ENCODE results near the gene ANKRD18B.
"Not testable (repeated sequence)": the region's sequence is repeated elsewhere in the genome, so short reads cannot be mapped to it uniquely, and the experiment has no call there.

The ANKRD18B gene

GRCh38 chr9:33523397-33524305 lies at the start of gene ANKRD18B:
Gene ANKRD18B (plus strand): TSS chr9:33524251. CDS start chr9:33524490, 239 bp downstream.
- peak in 1 of 2 donors; percentile 32 for DNase-seq (ENCODE audit: low read depth in 2 of 2)

GRCh38 chr9:33475357-33475756 lies 48.7 kb upstream of the ANKRD18B start:
- DNase-seq (ENCODE audit: low read depth in 2 of 2), result no peak

- no peak for DNase-seq (ENCODE audit: low read depth in 2 of 2)
These were observed 47.5 kb upstream of the ANKRD18B start for GRCh38 chr9:33476503-33476902.

- no peak for DNase-seq (ENCODE audit: low read depth in 2 of 2)
These were observed 43.9 kb upstream of the ANKRD18B start for GRCh38 chr9:33480106-33480505.

- DNase-seq (ENCODE audit: low read depth in 2 of 2), result no peak
These were observed 43.1 kb upstream of the ANKRD18B start for GRCh38 chr9:33480976-33481375.

- DNase-seq (ENCODE audit: low read depth in 2 of 2), result not testable (repeated sequence)
These were observed 38.7 kb upstream of the ANKRD18B start for GRCh38 chr9:33485312-33485711.

- no peak for DNase-seq (ENCODE audit: low read depth in 2 of 2)
These were observed 35.0 kb upstream of the ANKRD18B start for GRCh38 chr9:33489066-33489465.

- DNase-seq (ENCODE audit: low read depth in 2 of 2), result not testable (repeated sequence)
These were observed 30.2 kb upstream of the ANKRD18B start for GRCh38 chr9:33493819-33494218.

GRCh38 chr9:33498387-33498786 lies 25.7 kb upstream of the ANKRD18B start:
- no peak for DNase-seq (ENCODE audit: low read depth in 2 of 2)

- DNase-seq (ENCODE audit: low read depth in 2 of 2), result peak in 1 of 2 donors; percentile 8
These were observed 17.3 kb upstream of the ANKRD18B start for GRCh38 chr9:33506626-33507370.

GRCh38 chr9:33510262-33511183 lies 13.5 kb upstream of the ANKRD18B start:
- DNase-seq (ENCODE audit: low read depth in 2 of 2), result peak in 1 of 2 donors; percentile 18

GRCh38 chr9:33511184-33511517 lies 12.9 kb upstream of the ANKRD18B start:
- DNase-seq (ENCODE audit: low read depth in 2 of 2), result not testable (repeated sequence)

- DNase-seq (ENCODE audit: low read depth in 2 of 2), result not testable (repeated sequence)
These were observed 11.5 kb upstream of the ANKRD18B start for GRCh38 chr9:33512535-33512934.

GRCh38 chr9:33515342-33515995 lies 8.6 kb upstream of the ANKRD18B start:
- not testable (repeated sequence) for DNase-seq (ENCODE audit: low read depth in 2 of 2)

- DNase-seq (ENCODE audit: low read depth in 2 of 2), result not testable (repeated sequence)
These were observed 7.7 kb upstream of the ANKRD18B start for GRCh38 chr9:33516397-33516796.

- no peak for DNase-seq (ENCODE audit: low read depth in 2 of 2)
These were observed 6.7 kb upstream of the ANKRD18B start for GRCh38 chr9:33517373-33517772.

GRCh38 chr9:33517934-33518577 lies 6.0 kb upstream of the ANKRD18B start:
- not testable (repeated sequence) for DNase-seq (ENCODE audit: low read depth in 2 of 2)

GRCh38 chr9:33521861-33522260 lies 2.2 kb upstream of the ANKRD18B start:
- DNase-seq (ENCODE audit: low read depth in 2 of 2), result not testable (repeated sequence)

GRCh38 chr9:33524306-33524947 lies 376 bp downstream of the ANKRD18B start:
- DNase-seq (ENCODE audit: low read depth in 2 of 2), result no peak

GRCh38 chr9:33528069-33528468 lies 4.0 kb downstream of the ANKRD18B start:
- DNase-seq (ENCODE audit: low read depth in 2 of 2), result not testable (repeated sequence)
